ENCODE measurements around the gene ADGRA3. TPM values are rescaled to one million over a fixed set of nuclear protein-coding genes. Genes with fewer than 3 reads are reported as not detected.
"Not testable (repeated sequence)": the region's sequence is repeated elsewhere in the genome, so short reads cannot be mapped to it uniquely, and the experiment has no call there.

The ADGRA3 gene
- total and polyA plus RNA-seq, 11 donors = 9.6 to 43.9 (median 21.5) TPM

DNA sequence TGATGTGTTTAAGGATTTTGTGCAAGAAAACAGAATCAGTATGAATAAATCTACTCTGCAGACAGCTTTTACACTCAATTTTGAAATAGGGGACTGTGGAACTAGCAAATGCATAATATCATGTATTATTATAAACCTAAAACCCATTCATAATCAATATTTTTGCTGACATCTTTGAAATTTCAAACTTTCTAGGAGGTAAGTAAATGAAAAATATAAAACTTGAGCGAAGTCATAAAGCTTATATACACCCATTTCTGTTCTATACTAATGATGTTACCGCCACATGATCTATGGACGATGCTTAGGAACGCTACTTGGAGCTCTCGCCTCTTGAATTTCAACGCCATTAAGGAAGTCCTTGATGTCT, 38.1 kb downstream of the ADGRA3 start:
- H3K36me3 ChIP-seq = no peaks in the 10 kb centered on the region
- H3K4me1 ChIP-seq = peaks cover 0 to 12% (median 3%) of the 10 kb centered on the region in 12 donors
- H3K4me3 ChIP-seq = no peak overlapping the region
- ATAC-seq (no peak), DNase-seq (no peak)
- intact Hi-C loops (cut with DNase I) = no loop called here
- TF ChIP-seq POLR2A (IDR thresholded peaks at IDR 0.05) = no peak
- TF ChIP-seq, protein P1, sequence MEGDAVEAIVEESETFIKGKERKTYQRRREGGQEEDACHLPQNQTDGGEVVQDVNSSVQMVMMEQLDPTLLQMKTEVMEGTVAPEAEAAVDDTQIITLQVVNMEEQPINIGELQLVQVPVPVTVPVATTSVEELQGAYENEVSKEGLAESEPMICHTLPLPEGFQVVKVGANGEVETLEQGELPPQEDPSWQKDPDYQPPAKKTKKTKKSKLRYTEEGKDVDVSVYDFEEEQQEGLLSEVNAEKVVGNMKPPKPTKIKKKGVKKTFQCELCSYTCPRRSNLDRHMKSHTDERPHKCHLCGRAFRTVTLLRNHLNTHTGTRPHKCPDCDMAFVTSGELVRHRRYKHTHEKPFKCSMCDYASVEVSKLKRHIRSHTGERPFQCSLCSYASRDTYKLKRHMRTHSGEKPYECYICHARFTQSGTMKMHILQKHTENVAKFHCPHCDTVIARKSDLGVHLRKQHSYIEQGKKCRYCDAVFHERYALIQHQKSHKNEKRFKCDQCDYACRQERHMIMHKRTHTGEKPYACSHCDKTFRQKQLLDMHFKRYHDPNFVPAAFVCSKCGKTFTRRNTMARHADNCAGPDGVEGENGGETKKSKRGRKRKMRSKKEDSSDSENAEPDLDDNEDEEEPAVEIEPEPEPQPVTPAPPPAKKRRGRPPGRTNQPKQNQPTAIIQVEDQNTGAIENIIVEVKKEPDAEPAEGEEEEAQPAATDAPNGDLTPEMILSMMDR (IDR thresholded peaks at IDR 0.05) = no peak
- no peaks in the 10 kb centered on the region for H3K27me3 ChIP-seq
- 73 to 86% (median 80%) methylated on average over 6 of the region's 6 CpGs for WGBS, 4 donors
- H3K27ac ChIP-seq = no peak overlapping the region
- no peaks in the 10 kb centered on the region for H3K9me3 ChIP-seq

DNA sequence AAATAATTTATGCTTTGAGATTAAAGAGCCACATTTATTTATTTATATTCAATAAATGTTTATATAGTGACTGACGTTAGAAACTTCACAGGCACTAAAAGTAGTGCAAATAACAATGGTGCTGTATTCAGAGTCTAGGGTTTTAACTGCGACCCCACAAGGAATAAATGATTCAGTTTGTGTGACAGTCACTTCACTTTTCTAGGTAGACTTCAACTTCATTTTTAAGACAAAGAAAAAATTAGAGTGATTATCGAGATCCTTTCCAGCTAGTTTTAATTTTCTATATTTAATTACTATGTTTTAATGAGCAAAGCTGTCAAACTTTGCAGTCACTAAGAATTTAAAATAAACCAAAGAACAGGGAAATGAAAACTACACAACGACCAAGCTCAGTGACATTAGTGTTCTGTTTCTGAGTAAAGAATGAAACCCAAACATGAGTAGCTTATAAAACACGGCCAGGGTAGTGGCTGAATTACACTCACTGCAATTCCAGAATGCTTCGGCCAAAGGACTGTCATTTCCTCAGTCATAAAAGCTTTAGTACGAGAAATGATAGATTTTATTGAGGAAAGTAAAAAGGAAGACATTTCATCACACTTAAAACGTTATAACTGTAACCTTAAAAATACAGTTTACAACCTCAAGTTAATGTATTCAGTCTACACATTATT, 38.6 kb downstream of the ADGRA3 start:
- Histone ChIP-seq H3K36me3 (no peaks in the 10 kb centered on the region), H3K4me1 (peaks cover 0 to 13% (median 3%) of the 10 kb centered on the region in 12 donors), H3K27ac (no peak overlapping the region), H3K9me3 (no peaks in the 10 kb centered on the region), H3K27me3 (no peaks in the 10 kb centered on the region), H3K4me3 (no peak overlapping the region)
- intact Hi-C loops (cut with DNase I) = no loop called here
- ATAC-seq (no peak), DNase-seq (no peak)
- TF ChIP-seq, protein P1 (IDR thresholded peaks at IDR 0.05) = no peak
- TF ChIP-seq POLR2A (IDR thresholded peaks at IDR 0.05) = no peak
- 63 to 81% (median 70%) methylated on average over 8 of the region's 8 CpGs for WGBS, 4 donors

DNA sequence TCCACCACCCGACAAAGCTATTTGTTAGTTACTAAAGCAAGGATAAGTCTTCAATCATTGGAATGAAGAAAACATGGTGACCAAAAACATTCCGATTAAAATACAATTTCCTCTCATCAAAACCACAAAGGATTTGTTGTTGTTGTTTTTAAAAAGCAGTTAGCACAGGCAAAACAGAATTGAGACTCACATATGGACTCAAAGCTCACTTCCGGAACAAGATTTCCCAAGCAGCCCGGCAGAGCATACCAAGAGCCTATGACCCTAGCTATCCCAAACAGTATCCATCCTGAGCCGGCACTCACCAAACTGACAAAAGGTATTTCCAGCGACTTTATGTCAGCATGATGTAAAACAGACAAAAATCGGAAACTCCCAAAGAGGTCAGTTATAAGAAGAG, 39.9 kb downstream of the ADGRA3 start:
- intact Hi-C loops (cut with DNase I) = no loop called here
- TF ChIP-seq POLR2A (IDR thresholded peaks at IDR 0.05) = no peak
- TF ChIP-seq, protein P1 (IDR thresholded peaks at IDR 0.05) = no peak
- 84 to 89% (median 88%) methylated on average over 7 of the region's 7 CpGs for WGBS, 4 donors
- H3K4me3 ChIP-seq = no peak overlapping the region
- no peaks in the 10 kb centered on the region for H3K36me3 ChIP-seq
- ATAC-seq (no peak), DNase-seq (no peak)
- H3K27me3 ChIP-seq = no peaks in the 10 kb centered on the region
- H3K27ac ChIP-seq = no peak overlapping the region
- H3K9me3 ChIP-seq = no peaks in the 10 kb centered on the region
- H3K4me1 ChIP-seq = peaks cover 0 to 22% (median 11%) of the 10 kb centered on the region in 12 donors

DNA sequence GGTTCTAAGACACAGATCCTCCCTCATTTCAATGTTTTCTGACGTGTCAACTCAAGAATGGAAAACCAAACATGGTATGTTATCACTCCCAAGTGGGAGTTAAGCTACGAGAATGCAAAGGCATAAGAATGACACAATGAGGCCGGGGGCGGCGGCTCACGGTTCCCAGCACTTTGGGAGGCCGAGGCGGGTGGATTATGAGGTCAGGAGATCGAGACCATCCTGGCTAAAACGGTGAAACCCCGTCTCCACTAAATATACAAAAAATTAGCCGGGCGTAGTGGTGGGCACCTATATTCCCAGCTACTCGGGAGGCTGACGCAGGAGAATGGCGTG, 40.6 kb downstream of the ADGRA3 start:
- peaks cover 0 to 28% (median 13%) of the 10 kb centered on the region in 12 donors for H3K4me1 ChIP-seq
- H3K27me3 ChIP-seq; H3K4me3 ChIP-seq; ATAC-seq; DNase-seq; H3K9me3 ChIP-seq; H3K36me3 ChIP-seq; intact Hi-C loops (cut with DNase I); H3K27ac ChIP-seq: not testable (repeated sequence)
- 85 to 93% (median 89%) methylated on average over 16 of the region's 16 CpGs for WGBS, 4 donors

Measured in heart left ventricle (tissue), 16 donors.